KOPT-K1 (cell line): ENCODE measurements around the gene CCBE1.
"Not testable (repeated sequence)": the region's sequence is repeated elsewhere in the genome, so short reads cannot be mapped to it uniquely, and the experiment has no call there.

Experiments
- H3K27ac ChIP-seq: fragments of 200-600 bp; sonication (generic); 2 replicates; pipeline ENCODE4 v1.5.1; 2016; ENCODE audit warnings: antibody characterized with exemption, mild to moderate bottlenecking, low read depth, low read length; ENCODE audit not compliant: poor library complexity, severe bottlenecking
- H3K36me3 ChIP-seq: fragments of 200-600 bp; sonication (generic); 2 replicates; pipeline ENCODE4 v1.5.1; 2017; ENCODE audit warnings: antibody characterized with exemption, mild to moderate bottlenecking, low read length, moderate library complexity; ENCODE audit not compliant: insufficient read depth
- H3K9me3 ChIP-seq: fragments of 200-600 bp; sonication (generic); 2 replicates; pipeline ENCODE4 v1.5.1; 2017; ENCODE audit warnings: antibody characterized with exemption, low read length, mild to moderate bottlenecking; ENCODE audit not compliant: insufficient read depth, poor library complexity, severe bottlenecking

Gene CCBE1

DNA sequence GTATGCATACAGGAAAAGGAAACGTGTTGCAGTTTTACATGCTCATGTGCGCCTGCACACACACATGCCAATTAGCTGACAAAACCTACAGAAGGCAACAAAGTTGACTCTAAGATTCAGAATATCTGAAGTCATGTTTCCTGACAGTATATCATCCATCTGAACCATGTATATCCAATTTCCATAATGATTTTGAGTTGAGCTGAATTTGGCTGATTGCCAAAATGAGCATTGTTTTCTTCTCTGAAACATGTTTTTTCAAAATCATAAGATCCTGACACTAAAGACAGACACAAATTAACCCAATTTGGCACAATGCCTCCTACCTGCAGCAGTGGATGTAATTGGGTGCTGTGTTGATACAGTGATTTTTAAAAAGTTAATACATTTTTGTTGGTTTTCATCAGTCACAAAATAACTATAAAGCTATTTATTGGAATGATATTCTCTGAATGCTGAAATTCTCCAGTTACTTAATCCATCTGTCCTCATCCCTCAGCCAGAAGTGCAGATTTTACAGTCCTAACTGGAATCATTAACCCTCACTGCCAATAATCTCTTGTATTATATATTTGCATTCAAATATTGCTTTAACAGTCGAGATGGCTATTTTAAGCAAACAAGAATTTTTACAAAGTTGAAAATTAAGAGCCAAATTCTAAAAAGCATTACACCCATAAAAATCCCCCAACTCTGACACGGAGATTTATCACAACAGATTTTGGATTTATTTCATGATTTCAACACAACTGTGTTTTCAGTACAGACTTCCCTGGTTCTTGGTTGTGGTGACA is 176.5 kb downstream of the CCBE1 start:
- Histone ChIP-seq H3K36me3 (no peaks in the 10 kb centered on the region), H3K27ac (no peak overlapping the region), H3K9me3 (no peaks in the 10 kb centered on the region)

DNA sequence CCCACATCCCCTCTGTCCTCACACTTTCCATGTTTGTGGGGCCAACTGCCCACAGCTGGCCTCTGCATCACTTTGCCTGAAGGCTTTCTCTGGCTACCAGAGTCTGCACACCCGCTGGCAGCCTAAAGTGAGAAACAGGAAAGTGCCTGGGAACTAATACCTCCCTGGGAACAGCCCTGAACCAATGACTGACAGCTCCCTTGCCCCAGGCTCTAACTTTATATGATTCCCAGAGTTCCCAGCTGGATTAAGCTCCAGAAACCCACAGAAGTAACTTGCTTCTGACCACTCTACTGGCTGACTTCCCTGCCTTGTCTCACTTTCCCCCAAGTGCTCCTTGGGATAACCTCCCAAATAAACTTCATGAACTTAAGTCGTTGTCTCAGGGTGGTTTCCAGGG is 178.5 kb downstream of the CCBE1 start:
- Histone ChIP-seq H3K27ac (no peak overlapping the region), H3K9me3 (no peaks in the 10 kb centered on the region), H3K36me3 (no peaks in the 10 kb centered on the region)

GRCh38 chr18:59517446-59518165 is 179.6 kb downstream of the CCBE1 start:
- no peaks in the 10 kb centered on the region for H3K9me3 ChIP-seq
- H3K27ac ChIP-seq: no peak overlapping the region

DNA sequence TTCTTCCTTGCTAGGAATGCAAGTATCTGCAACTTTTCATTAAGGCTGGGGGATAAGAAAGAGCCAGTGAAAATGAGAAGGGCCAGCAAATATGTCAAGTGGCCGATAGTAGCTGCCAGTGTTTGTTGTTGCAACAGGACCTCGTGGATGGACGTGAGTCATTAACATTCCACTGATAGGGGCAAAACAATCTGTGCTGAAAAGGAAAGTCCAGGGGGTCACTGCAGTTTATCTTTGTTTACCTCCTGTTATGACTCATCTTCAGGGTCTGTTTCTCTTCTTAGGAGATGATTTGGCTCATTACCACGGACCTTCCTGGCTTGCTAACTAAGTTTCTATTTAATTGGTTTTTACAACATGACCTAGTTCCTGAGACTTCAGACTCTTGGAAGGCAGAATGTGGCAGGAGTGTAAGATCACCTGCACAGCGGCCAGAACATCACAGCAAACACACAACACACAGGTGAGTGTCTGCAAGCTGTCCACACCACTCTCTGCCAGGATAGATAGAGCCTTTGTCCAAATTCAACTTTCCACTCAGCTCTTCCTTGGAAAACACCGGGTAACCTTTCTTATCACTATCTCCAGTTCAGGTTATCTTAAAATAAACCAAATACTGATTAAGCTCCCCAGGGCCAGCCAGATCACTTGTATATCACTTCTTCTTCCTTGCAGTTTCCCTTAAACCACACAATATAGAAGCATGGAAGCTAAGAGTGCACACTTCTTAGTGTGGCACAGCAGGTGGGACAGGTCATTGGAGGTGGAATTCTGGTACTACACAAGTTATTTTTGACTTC is 180.7 kb downstream of the CCBE1 start:
- Histone ChIP-seq H3K27ac (no peak overlapping the region), H3K9me3 (no peaks in the 10 kb centered on the region)

More at GRCh38 chr18:59517446-59518165, 179.6 kb downstream of the CCBE1 start:
- H3K36me3 ChIP-seq: no peaks in the 10 kb centered on the region

GRCh38 chr18:59515956-59516355 is 181.3 kb downstream of the CCBE1 start:
- not testable (repeated sequence) for H3K36me3 ChIP-seq, H3K9me3 ChIP-seq, H3K27ac ChIP-seq

More for the DNA sequence above, 180.7 kb downstream of the CCBE1 start:
- no peaks in the 10 kb centered on the region for H3K36me3 ChIP-seq

DNA sequence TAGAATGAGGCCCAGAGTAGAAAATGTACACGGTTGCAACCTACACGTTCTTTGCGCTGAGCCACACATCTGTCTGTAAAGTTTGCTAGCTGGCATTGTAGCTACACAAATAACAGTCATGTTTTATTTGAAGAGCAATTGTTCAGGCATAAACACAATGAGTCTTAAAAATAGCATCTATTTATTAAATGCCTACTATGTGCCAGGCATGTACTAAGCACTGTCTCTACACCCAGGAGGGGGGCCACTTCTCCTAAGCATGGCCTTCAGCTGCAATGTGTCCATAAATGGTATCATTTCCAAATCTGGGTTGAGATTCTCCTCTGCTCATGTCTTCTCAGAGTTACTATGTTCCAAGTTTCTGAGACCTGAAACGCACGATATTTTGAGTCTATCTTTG is 182.1 kb downstream of the CCBE1 start:
- H3K36me3 ChIP-seq: no peaks in the 10 kb centered on the region
- H3K9me3 ChIP-seq: no peaks in the 10 kb centered on the region
- no peak overlapping the region for H3K27ac ChIP-seq

GRCh38 chr18:59514203-59514602 is 183.0 kb downstream of the CCBE1 start:
- no peaks in the 10 kb centered on the region for H3K36me3 ChIP-seq
- H3K9me3 ChIP-seq: no peaks in the 10 kb centered on the region
- H3K27ac ChIP-seq: no peak overlapping the region

DNA sequence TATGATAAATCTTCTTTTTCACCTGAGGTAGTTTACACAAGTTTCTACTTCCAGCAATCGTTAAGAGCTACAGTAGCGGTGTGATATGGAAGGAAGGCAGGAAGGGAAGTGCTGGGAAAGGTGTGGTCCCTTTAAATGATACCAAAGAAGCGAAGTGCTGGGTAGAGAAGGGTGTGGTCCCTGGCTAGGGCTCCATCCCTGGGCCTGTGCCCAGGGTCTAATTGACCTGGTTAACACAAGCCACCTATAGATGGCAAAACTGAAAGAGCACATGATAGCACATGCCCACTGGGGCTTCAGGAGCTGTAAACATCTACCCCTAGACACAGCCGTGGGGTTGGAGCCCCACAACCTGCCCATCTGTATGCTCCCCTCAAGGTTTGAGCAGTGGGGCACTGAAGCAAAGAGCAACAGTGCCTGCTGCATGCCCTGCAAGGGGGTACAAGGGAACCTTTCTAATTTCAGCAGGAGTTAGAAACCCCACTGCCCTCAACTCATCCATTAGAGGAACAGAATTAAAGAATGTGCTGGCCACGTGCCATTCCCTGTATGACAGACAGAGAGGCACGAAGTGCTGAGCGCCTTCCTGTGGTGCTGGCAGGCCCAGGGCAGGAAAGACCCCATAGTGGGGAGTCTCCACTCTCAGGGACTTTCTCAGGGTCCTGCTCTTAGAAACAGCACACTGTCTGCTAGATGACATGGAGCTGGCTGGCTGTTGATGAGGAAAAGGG is 185.0 kb downstream of the CCBE1 start:
- Histone ChIP-seq H3K36me3 (no peaks in the 10 kb centered on the region), H3K9me3 (no peaks in the 10 kb centered on the region), H3K27ac (no peak overlapping the region)

DNA sequence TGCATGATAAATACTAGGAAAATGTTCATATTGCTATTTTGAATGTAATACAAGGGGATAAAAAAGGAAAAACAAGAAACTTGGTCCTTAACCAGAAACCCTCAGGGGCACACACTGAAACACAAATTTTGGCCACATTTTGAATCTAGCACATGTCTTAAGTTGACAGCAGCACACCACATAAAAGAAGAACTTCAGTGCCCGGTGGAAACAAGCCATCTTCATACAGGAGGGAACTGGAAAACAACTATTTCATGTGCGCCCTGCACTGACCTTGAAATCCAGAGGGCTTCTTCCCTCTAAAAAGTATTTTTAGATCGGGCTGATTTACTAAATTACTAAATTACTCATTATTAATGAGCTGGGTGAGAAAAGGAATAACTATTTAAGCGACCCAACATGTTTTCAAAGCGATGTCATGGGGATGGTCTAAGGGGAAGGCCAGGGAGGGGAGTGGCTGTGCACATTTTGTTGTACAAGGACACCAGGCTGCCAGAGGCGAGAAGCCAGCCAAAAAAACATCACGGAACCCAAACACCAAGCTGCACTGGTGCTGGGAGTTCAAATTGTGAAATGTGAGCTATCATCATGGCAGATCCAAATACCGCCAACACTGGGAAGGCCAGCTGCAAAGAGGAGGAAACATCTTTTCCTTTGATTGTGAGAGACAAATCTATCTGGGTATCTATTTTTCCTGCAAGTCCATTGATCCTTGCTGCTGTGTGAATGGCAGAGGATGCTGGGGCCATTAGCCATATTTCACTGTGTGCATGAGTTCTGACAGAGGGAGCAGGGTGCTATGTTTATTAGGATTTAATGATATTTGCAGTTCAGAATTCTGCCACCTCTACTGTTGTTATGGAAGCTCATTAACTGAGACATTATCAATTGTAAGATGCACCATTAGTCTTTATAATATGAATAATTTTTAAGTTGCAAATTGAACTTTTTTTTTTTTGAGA is 187.5 kb downstream of the CCBE1 start:
- Histone ChIP-seq H3K27ac (no peak overlapping the region), H3K9me3 (no peaks in the 10 kb centered on the region), H3K36me3 (no peaks in the 10 kb centered on the region)

DNA sequence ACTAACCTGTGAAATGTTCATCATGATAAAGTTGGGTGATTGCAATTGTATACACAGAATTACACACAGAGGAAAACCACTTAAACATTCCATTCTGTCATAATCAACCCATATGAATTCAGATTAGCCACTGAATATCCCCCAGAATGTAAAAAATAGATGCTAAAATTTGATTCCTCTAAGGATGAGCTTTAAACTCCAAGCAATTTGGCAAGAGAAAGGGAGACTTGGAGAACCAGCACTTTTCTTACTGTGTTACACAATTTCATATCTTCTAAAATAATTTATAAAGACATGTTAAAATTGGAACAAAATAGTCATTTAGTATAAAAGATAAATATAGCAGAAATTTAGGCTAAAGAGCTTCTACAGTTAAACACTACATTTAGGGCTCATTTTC is 191.9 kb downstream of the CCBE1 start:
- no peaks in the 10 kb centered on the region for H3K9me3 ChIP-seq
- H3K27ac ChIP-seq: no peak overlapping the region
- H3K36me3 ChIP-seq: no peaks in the 10 kb centered on the region

DNA sequence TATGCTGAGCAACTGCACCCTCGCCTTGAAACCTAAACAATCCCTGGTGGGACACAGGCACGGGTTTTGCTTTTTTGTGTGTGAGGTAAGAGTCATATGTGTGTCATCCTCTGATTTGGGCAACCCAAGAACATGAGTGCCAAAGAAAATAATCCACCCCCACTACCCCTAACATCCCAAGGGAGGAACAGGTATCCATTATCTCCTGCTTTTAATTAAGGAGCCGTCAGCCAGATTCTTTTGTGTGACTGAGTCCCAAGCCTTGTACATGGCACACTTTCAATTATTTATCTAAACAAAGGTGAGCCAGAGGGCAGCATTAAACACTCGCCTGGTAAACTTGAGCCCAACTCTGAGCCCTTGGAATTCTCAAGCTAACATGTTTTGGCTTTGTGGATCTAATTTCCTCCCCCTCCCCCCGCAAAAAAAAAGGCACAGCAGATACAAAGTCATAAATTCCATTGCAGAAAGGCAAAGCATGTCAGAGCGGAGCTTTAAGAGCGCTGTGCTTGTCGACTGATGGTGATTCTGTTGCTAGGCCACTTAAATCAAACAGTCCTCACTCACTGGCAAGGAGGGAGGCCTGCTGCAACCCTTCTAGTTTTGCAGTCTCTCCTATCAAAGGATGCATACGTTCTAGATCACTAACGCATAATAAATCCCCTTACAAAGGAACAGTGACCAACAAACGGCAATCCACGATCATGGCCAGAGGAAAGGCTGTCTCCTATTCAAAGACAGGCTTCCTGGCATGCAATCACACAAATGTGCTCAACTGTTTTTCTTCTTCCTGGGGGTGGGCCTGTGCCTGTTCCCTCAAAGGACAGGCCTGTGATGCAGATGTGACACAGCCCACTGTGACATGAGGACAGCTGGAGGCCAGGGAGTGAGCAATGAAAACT is 194.7 kb downstream of the CCBE1 start:
- Histone ChIP-seq H3K9me3 (no peaks in the 10 kb centered on the region), H3K36me3 (no peaks in the 10 kb centered on the region), H3K27ac (no peak overlapping the region)

DNA sequence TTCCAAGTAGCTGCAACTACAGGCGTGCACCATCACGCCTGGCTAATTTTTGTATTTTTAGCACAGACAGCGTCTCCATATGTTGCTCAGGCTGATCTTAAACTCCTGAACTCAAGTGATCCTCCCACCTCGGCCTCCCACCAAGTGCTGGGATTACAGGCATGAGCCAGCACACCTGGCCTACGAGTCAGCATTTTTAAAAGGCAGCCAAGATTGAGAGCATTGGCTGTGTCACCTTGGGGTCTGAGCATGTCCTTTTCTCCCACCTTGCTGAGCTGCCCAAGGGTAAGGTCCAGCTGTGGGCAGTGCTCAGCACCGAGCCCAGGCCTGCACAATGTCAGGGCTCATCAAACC is 195.3 kb downstream of the CCBE1 start:
- H3K36me3 ChIP-seq: no peaks in the 10 kb centered on the region
- H3K27ac ChIP-seq: no peak overlapping the region

GRCh38 chr18:59500765-59501164 is 196.5 kb downstream of the CCBE1 start:
- no peak overlapping the region for H3K27ac ChIP-seq
- H3K9me3 ChIP-seq: no peaks in the 10 kb centered on the region
- no peaks in the 10 kb centered on the region for H3K36me3 ChIP-seq

More for the DNA sequence above, 195.3 kb downstream of the CCBE1 start:
- no peaks in the 10 kb centered on the region for H3K9me3 ChIP-seq
